ENCODE results near the gene ZNF827.
A peak's percentile ranks its signal among the peaks of the same experiment; 100 is the strongest.

Gene ZNF827

GRCh38 chr4:145743641-145744040 lies 195.0 kb downstream of the ZNF827 start:
- DNase-seq = no peak

- no peak for DNase-seq
These were observed 197.8 kb downstream of the ZNF827 start for GRCh38 chr4:145740806-145741205.

DNA sequence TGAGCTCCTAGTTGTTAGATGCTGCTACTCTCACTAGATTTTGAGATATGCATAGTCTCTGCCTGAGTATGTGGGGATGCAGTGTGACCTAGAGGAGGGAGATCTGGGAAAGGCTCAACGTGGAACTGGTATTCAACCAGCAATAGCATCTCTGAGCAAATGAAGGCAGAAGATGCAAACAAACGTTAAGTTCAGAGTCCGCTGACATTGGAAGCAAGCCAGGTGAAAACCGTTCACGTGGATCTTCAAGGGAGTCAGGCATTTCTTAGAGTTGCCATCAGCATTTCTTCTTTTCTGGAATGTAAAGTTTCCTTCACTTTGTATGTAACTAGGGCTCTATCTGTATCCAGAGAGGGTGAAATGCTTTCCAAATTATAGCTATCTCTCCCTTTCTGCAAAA lies 198.8 kb downstream of the ZNF827 start:
- no peak for DNase-seq

DNA sequence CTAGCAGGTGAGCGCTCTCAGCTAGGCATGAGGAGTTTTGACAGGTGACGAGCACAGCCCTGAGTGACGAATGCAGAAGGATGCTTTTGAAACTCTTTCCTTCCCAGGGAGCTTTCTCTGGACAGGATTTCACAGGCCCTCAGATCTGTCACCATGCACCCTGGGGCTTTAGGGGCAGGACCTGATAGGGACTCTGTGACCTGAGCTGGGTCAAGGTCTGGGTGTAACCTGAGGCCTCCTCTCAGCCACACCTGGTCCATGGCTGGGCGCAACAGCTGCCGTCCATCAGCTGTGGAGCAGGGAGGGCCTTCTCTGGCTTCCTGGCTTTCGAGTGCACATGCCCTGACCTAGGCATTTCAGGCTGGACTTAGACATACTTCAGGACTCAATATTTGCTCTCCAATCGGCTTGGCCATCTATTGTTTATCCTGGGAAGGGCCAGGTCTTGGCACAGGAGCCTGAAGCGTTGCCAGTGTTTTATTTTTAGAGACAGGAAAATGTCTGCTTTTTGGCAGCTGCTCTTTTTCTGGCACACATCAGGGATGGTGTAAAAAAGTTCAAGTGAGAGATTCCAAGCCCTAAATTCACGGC lies 202.3 kb downstream of the ZNF827 start:
- DNase-seq = no peak

DNA sequence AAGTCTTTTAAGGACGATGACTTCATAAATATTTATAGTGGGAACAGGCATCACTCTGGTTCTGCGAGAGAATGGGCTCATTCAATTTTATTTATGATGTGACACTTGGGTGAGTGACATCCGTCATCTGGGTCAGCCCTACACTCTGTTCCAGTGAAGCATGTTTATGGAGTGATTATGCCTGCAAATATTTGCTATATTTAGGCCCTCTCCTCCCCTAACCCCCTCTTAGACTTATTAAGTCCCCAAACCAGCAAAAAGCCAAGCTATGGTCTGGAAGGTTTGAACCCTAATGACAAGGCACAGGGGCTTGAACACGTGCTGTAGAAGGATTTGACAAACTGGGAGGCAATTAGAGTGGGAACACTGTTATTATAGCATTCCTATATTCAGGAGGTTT lies 202.8 kb downstream of the ZNF827 start:
- no peak for DNase-seq

DNA sequence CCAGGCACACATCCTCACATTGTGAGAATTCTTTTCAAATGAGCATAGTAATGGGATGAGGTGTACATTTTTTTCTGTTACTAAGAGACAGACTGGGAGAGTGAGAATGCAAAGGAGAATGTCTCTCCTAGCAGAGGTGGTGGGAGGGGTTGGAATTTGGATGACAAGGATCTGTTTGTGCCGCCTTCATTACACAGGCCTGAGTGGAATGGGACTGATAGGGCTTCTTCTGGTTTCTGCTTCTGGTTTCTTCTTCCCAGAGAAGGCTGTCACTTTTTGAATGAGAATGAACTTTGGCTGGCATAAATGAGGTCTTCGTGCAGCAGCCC lies 203.3 kb downstream of the ZNF827 start:
- DNase-seq = no peak

GRCh38 chr4:145734576-145735346 lies 203.9 kb downstream of the ZNF827 start:
- no peak for DNase-seq

GRCh38 chr4:145734031-145734430 lies 204.6 kb downstream of the ZNF827 start:
- DNase-seq = no peak

- DNase-seq = peak; percentile 27 to 68
These were observed 205.4 kb downstream of the ZNF827 start for GRCh38 chr4:145732895-145733880.

- no peak for DNase-seq
These were observed 206.4 kb downstream of the ZNF827 start for GRCh38 chr4:145732001-145732815.

DNA sequence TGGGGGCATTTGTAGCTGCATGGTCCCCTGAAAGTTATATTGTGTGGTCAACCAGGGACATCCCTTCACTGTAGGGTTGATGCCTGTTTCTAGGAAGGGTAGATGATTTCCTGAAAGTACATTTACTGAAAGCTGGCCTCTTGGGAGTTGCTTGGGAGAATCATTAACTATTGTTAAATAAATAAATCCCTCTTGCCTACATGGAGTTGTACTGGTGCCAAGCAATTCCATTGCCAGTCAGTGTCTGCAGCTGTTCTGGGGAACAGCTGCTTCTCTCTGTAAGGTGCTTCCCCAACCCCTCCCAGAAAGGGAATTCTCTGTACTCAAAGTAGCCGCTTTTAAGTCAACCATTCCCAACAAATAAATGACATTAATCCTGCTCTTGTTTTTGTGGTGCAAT lies 207.6 kb downstream of the ZNF827 start:
- DNase-seq = no peak

DNA sequence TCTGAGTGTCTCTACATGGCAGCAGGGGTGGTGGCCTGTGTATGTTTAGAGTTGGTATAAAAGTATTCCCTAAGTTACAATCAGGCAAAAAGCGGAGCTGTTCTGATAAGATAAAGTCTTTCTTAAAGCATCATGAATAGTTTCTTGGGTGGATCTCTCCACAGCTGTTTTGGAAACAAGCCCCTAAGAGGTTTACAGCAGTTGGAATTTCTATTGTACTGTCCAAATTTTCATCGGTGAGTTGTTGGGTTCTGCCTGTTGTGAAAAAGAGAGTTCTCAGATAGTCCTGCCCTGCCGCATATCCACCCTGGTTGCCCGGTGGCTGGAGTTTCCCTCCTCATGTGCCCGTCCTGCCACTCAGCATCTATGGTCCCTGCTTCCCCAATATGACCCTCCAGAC lies 208.6 kb downstream of the ZNF827 start:
- DNase-seq = no peak

- DNase-seq = no peak
These were observed 215.3 kb downstream of the ZNF827 start for GRCh38 chr4:145723336-145723735.

DNA sequence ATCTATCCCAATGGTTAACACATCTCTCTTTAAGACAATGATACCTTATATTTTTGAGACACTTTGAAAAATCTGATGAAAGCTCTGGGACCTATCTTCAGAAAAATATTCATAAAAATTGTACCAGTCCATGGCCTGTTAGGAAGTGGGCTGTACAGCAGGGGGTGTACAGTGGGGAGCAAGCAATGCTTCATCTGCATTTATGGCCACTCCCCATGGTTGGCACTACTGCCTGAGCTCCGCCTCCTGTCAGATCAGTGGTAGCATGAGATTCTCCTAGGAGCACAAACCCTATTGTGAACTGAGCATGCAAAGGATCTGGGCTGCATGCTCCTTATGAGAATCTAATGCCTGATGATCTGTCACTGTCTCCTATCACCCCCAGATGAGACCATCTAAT lies 216.1 kb downstream of the ZNF827 start:
- no peak for DNase-seq

- no peak for DNase-seq
These were observed 218.0 kb downstream of the ZNF827 start for GRCh38 chr4:145720656-145721055.

DNA sequence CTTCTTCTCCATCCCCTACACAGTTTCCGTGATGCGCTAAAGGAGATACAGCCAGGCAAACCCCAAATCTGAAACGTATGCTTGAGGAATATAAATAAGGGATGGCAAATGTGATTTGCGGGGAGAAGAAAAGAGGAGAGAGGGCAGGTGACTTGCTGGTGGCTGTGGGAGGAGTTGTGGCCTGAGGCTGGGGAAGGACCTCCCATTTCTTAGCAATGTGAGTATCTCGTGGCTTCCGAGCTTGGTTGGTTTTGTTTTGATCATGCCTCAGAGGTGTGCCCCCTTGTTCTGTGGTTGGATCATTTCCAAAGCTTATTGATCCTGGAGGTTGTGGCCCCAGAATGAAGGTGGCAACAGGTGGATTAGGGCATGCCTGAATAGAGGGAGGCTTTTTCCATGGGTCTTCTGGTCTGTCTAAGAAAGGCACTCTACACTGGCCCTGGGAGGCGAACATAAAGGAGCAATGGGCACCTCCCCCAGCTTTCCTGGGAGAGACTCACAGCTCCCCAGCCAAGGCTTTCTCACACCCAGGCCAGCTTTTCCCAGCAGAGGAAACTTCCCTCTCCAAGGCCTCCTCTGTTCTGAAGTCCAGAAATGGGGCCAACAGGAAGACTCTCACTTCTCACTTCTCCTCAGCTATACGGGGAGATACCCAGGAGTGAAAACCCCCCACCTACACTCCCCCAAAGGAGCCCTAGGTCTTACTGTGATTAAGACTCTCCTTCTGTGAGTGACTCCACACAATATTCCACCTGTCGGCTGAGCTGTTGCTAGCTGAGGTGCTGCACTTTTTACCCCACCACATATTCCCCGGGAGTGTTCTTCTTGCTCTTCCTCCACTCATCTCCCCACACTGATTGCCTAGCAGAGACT lies 218.6 kb downstream of the ZNF827 start:
- DNase-seq = no peak

DNA sequence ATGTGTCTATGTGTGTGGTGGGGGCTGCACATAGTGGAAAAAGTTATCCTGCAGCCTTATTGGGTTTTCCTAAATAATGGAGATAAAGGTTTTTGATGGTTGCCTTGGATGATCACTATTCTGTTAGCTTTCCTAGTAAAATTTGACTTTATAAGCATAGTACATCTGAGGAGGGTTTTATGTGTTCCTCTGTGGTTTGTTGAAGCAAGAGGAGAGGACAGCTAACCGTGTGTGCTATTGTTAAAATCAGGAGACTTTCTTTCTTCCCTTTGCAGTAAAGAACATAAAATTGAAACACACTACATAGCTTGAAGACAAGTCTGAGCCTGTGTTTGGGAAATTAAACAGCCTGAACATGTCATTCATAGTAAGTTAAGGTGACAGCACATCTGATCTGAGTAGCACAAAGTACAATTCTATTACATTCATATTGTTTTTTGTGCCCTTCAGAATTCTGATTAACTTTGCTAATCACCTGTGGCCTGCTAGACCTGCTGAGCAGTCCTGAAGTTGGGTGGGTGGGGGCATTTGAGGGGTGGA lies 221.9 kb downstream of the ZNF827 start:
- DNase-seq = no peak

- DNase-seq = no peak
These were observed 222.4 kb downstream of the ZNF827 start for GRCh38 chr4:145716200-145716599.

GRCh38 chr4:145709843-145710242 lies 228.8 kb downstream of the ZNF827 start:
- no peak for DNase-seq

GRCh38 chr4:145709336-145709735 lies 229.3 kb downstream of the ZNF827 start:
- no peak for DNase-seq
